Measurements from ENCODE around the gene LPXN. TPM values are rescaled to one million over a fixed set of nuclear protein-coding genes. Genes with fewer than 3 reads are reported as not detected.

Gene LPXN
- total RNA-seq, 1 donor from 2014 or later: 5.0 TPM

GRCh38 chr11:58526721-58527120 lies 48.9 kb downstream of the LPXN start:
- Mint-ChIP-seq H3K9me3 (ENCODE audit: unreplicated experiment) (no peaks in the 10 kb centered on the region), H3K27me3 (ENCODE audit: unreplicated experiment) (no peaks in the 10 kb centered on the region), H3K4me1 (ENCODE audit: unreplicated experiment) (peaks cover 5% of the 10 kb centered on the region), H3K4me3 (ENCODE audit: unreplicated experiment) (no peak overlapping the region), H3K36me3 (ENCODE audit: low read depth, unreplicated experiment) (peaks cover 15% of the 10 kb centered on the region), H3K27ac (ENCODE audit: unreplicated experiment) (no peak overlapping the region)
- no peak for TF ChIP-seq CTCF (IDR thresholded peaks at IDR 0.05; ENCODE audit: unreplicated experiment)
- no peak for DNase-seq (ENCODE audit: low spot score)

DNA sequence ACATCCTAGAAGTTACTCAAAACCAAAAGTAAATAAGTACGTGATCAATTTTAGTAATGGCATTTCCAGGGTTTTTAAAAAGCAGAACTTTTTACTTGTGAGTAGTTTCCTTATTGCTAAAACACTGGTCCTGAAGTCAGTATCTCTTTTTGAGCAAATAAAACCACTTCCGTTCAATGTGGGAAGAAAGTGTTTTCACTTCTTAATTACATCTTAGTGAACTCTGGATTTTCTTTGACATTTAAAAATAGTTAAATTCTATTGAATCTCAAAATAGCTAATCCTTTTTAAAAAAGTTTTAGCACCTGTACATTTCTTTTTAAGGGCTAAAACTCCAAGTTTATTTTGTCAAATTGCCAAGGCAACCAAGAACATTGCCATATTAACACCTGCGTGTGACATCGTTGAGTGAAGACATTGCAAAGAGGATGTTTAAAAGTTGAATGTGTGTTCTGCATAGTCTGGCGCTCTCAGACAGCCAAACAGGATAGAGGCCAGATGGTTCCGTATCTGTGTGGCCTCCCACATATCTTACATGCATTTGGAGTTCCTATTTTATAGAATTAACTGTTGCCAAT lies 50.5 kb downstream of the LPXN start:
- H3K27me3 Mint-ChIP-seq (ENCODE audit: unreplicated experiment): no peaks in the 10 kb centered on the region
- H3K9me3 Mint-ChIP-seq (ENCODE audit: unreplicated experiment): no peaks in the 10 kb centered on the region
- peaks cover 6% of the 10 kb centered on the region for H3K36me3 Mint-ChIP-seq (ENCODE audit: low read depth, unreplicated experiment)
- peaks cover 5% of the 10 kb centered on the region for H3K4me1 Mint-ChIP-seq (ENCODE audit: unreplicated experiment)
- no peak for DNase-seq (ENCODE audit: low spot score)
- no peak for TF ChIP-seq CTCF (IDR thresholded peaks at IDR 0.05; ENCODE audit: unreplicated experiment)
- H3K4me3 Mint-ChIP-seq (ENCODE audit: unreplicated experiment): no peak overlapping the region
- H3K27ac Mint-ChIP-seq (ENCODE audit: unreplicated experiment): no peak overlapping the region

DNA sequence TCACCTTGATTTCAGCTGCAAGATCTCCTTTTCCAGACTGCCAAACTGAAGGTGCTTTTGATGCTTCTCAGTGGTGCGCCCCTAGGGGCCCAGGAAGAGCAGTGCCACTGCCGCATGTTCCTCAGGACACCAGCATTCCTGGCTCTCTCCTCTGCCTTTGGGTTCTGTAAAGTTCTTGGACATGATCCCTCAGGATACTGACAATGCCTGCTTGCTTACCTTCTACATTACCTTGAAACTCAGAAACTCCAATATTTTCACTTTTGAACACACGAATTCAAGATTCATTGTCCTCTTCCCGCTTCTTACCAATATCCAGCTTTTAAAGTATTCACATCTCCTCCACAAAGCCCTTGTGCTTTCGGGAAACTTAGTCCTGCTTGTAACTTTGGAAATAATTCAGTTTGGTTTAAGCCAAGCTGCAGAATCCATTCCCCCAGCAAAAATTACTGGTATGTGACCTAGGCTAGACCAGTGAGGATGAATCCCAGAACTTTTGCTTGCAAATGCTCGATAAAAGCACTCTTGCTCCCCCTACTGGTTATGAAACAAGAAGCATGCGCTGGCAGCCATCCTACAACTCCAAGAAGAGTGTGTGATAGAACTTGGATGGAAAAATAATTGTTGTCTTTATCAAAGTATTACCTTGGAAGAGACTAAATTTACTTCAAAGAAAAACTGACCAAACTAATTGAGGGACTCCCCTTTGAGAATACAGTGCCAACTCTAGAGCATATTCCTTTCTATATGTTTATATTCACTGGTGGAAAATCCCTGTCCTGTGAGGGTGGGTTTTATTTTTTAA lies 51.2 kb downstream of the LPXN start:
- no peak overlapping the region for H3K27ac Mint-ChIP-seq (ENCODE audit: unreplicated experiment)
- peaks cover 5% of the 10 kb centered on the region for H3K4me1 Mint-ChIP-seq (ENCODE audit: unreplicated experiment)
- no peaks in the 10 kb centered on the region for H3K36me3 Mint-ChIP-seq (ENCODE audit: low read depth, unreplicated experiment)
- no peaks in the 10 kb centered on the region for H3K27me3 Mint-ChIP-seq (ENCODE audit: unreplicated experiment)
- peak; percentile 66 for DNase-seq (ENCODE audit: low spot score)
- H3K9me3 Mint-ChIP-seq (ENCODE audit: unreplicated experiment): no peaks in the 10 kb centered on the region
- H3K4me3 Mint-ChIP-seq (ENCODE audit: unreplicated experiment): no peak overlapping the region
- TF ChIP-seq CTCF (IDR thresholded peaks at IDR 0.05; ENCODE audit: unreplicated experiment): peak; percentile 85

DNA sequence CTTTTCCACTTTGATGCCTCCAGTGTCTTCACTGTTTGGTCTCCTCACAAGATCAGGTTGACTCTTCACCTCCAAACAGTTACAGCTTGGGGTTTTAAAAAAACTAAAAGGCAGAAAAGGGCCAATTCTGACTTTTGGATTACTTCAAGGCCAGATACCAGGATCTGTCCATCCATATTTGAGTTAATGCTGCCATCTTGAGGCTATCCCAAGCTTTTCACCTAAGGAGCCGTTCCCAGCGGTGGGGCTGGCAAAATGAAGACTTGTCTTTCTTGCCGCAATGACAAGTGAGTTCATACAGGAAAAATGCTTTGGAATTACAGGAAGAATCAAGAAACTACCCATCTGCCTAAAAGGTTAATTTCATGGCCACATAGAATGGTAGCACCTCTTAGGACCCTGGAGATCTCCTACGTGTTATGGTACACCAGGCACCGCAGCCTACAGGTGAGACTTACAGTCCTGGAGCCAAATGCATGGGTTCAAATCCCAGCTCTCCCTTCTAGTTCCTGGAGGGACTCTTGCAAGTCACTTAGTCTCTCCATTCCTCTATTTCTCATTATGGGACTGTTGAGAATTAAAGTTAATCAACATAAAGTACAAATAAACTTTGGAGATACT lies 61.8 kb downstream of the LPXN start:
- no peaks in the 10 kb centered on the region for H3K27me3 Mint-ChIP-seq (ENCODE audit: unreplicated experiment)
- peak; percentile 62 for DNase-seq (ENCODE audit: low spot score)
- H3K4me1 Mint-ChIP-seq (ENCODE audit: unreplicated experiment): no peaks in the 10 kb centered on the region
- H3K9me3 Mint-ChIP-seq (ENCODE audit: unreplicated experiment): no peaks in the 10 kb centered on the region
- TF ChIP-seq CTCF (IDR thresholded peaks at IDR 0.05; ENCODE audit: unreplicated experiment): peak; percentile 51
- no peak overlapping the region for H3K4me3 Mint-ChIP-seq (ENCODE audit: unreplicated experiment)
- no peaks in the 10 kb centered on the region for H3K36me3 Mint-ChIP-seq (ENCODE audit: low read depth, unreplicated experiment)
- H3K27ac Mint-ChIP-seq (ENCODE audit: unreplicated experiment): no peak overlapping the region

GRCh38 chr11:58511636-58512035 lies 64.0 kb downstream of the LPXN start:
- Mint-ChIP-seq H3K27ac (ENCODE audit: unreplicated experiment) (no peak overlapping the region), H3K27me3 (ENCODE audit: unreplicated experiment) (no peaks in the 10 kb centered on the region), H3K4me1 (ENCODE audit: unreplicated experiment) (no peaks in the 10 kb centered on the region), H3K4me3 (ENCODE audit: unreplicated experiment) (no peak overlapping the region), H3K9me3 (ENCODE audit: unreplicated experiment) (no peaks in the 10 kb centered on the region), H3K36me3 (ENCODE audit: low read depth, unreplicated experiment) (no peaks in the 10 kb centered on the region)
- TF ChIP-seq CTCF (IDR thresholded peaks at IDR 0.05; ENCODE audit: unreplicated experiment): no peak
- DNase-seq (ENCODE audit: low spot score): no peak
